Liver (tissue), 9 donors: ENCODE measurements around the gene DCDC1. TPM values are rescaled to one million over a fixed set of nuclear protein-coding genes. Genes with fewer than 3 reads are reported as not detected.

Source experiments
- DNase-seq: peaks from one replicate; pipeline ENCODE4 v3.0.0-alpha.2; 2017; ENCODE audit warnings: low spot score
- H3K27ac ChIP-seq, 2 donors: one replicate each; pipeline ENCODE4 v1.7.0; 2013; ENCODE audit warnings: inconsistent platforms in 2 of 2, low read length in 2 of 2, control low read depth in 1 of 2, low read depth in 1 of 2, mild to moderate bottlenecking in 1 of 2
- H3K27me3 ChIP-seq, 4 donors: one replicate each; pipeline versions ENCODE4 v1.6.1 to v1.7.0; 2013; ENCODE audit warnings: low read length in 3 of 4, inconsistent platforms in 1 of 4, mild to moderate bottlenecking in 1 of 4, moderate library complexity in 1 of 4; ENCODE audit not compliant: control insufficient read depth in 4 of 4, insufficient read depth in 4 of 4
- H3K36me3 ChIP-seq, 4 donors: one replicate each; pipeline versions ENCODE4 v1.6.1 to v1.7.0; 2013; ENCODE audit warnings: low read length in 3 of 4, mild to moderate bottlenecking in 3 of 4, low read depth in 1 of 4, moderate library complexity in 1 of 4; ENCODE audit not compliant: control insufficient read depth in 4 of 4, insufficient read depth in 3 of 4
- H3K4me1 ChIP-seq, 4 donors: one replicate each; pipeline versions ENCODE4 v1.6.1 to v1.7.0; 2013; ENCODE audit warnings: low read length in 3 of 4, mild to moderate bottlenecking in 3 of 4, moderate library complexity in 1 of 4; ENCODE audit not compliant: control insufficient read depth in 4 of 4, insufficient read depth in 4 of 4
- H3K4me3 ChIP-seq, 3 donors: one replicate each; pipeline versions ENCODE4 v1.6.1 to v1.7.0; 2013; ENCODE audit warnings: low read length in 3 of 3, control low read depth in 1 of 3, low read depth in 1 of 3, mild to moderate bottlenecking in 1 of 3
- H3K9ac ChIP-seq, 2 donors: one replicate each; pipeline ENCODE4 v1.7.0; 2013; ENCODE audit warnings: low read length in 2 of 2, mild to moderate bottlenecking in 2 of 2, moderate library complexity in 2 of 2, control low read depth in 1 of 2, low read depth in 1 of 2
- H3K9me3 ChIP-seq, 4 donors: one replicate each; pipeline versions ENCODE4 v1.6.1 to v1.7.0; 2013; ENCODE audit warnings: low read length in 3 of 4; ENCODE audit not compliant: control insufficient read depth in 4 of 4
- CTCF ChIP-seq: fragments of 150-350 bp; IDR thresholded peaks from 2 replicates; pipeline ENCODE4 v1.5.1; 2017; ENCODE audit warnings: improper control_type of control experiment, low read depth, low read length; ENCODE audit not compliant: missing input control
- EGR1 ChIP-seq, 2 donors: IDR thresholded peaks; 2 replicates each; pipeline ENCODE4 v1.6.1; 2016 to 2018; ENCODE audit warnings: antibody characterized with exemption in 2 of 2, low read depth in 2 of 2
- FOXA1 ChIP-seq: IDR thresholded peaks from 2 replicates; pipeline ENCODE4 v1.6.1; 2016; ENCODE audit warnings: antibody characterized with exemption
- HNF4A ChIP-seq, 2 donors: conservative IDR thresholded peaks; 2 replicates each; pipeline ENCODE4 v1.6.1; 2016; ENCODE audit warnings: antibody characterized with exemption in 2 of 2, mild to moderate bottlenecking in 2 of 2
- JUND ChIP-seq, 2 donors: IDR thresholded peaks; 2 replicates each; pipeline ENCODE4 v1.6.1; 2016; ENCODE audit warnings: antibody characterized with exemption in 2 of 2
- RAD21 ChIP-seq, 2 donors: IDR thresholded peaks; 2 replicates each; pipeline ENCODE4 v1.6.1; 2016; ENCODE audit warnings: antibody characterized with exemption in 2 of 2, mild to moderate bottlenecking in 2 of 2
- REST ChIP-seq: IDR thresholded peaks from 2 replicates; pipeline ENCODE4 v1.6.1; 2016; ENCODE audit warnings: antibody characterized with exemption, mild to moderate bottlenecking
- RXRA ChIP-seq, 2 donors: IDR thresholded peaks; 2 replicates each; pipeline ENCODE4 v1.6.1; 2017 to 2018; ENCODE audit warnings: antibody characterized with exemption in 2 of 2, mild to moderate bottlenecking in 1 of 2
- TAF1 ChIP-seq: conservative IDR thresholded peaks from 2 replicates; pipeline ENCODE4 v1.6.1; 2016; ENCODE audit warnings: antibody characterized with exemption, mild to moderate bottlenecking
- WGBS: extraction: QIAGEN DNeasy Blood & Tissue Kit; methylation state at CpG from one replicate; pipeline ENCODE4 v1.1.7; 2013; 5-methylcytosine and 5-hydroxymethylcytosine counted together
- polyA plus RNA-seq, 2 donors: library from polyadenylated mRNA; stranded (reverse) in 1 of 2; unstranded in 1 of 2; fragments of 200-250 nt in 1 of 2; fragments of >200 nt in 1 of 2; fragmentation: Nextera tagmentation in 1 of 2; extraction: Ambion mirVana in 1 of 2; gene quantifications; one replicate each; pipeline versions ENCODE4 v1.2.1 to v1.2.3, GENCODE V29; 2013 to 2015
- total RNA-seq, 2 donors: library from RNA; depleted of rRNA; stranded (reverse); fragments of >200 nt; gene quantifications; one replicate each; pipeline ENCODE4 v1.2.3, GENCODE V29; 2014
- TF ChIP-seq, protein P1 (sequence below): IDR thresholded peaks from 2 replicates; pipeline ENCODE4 v1.6.1; 2016; ENCODE audit warnings: antibody characterized with exemption
- donor health status: healthy.
- donor health status: healthy.
- donor health status: healthy.
- donor health status: healthy.
- donor health status: healthy.

Gene DCDC1
- total and polyA plus RNA-seq, 4 donors: 0.38 to 3.5 (median 2.0) TPM

- peaks cover 1 to 13% (median 5%) of the 10 kb centered on the region in 4 donors for H3K4me1 ChIP-seq
- H3K9me3 ChIP-seq: no peaks in the 10 kb centered on the region
- no peak for DNase-seq
- H3K9ac ChIP-seq: no peak overlapping the region
- H3K36me3 ChIP-seq: no peaks in the 10 kb centered on the region
- no peaks in the 10 kb centered on the region for H3K27me3 ChIP-seq
- no peak overlapping the region for H3K27ac ChIP-seq
- TF ChIP-seq TAF1 (no peak), HNF4A (conservative IDR thresholded peaks at IDR 0.05) (peak in 1 of 2 donors; percentile 12), FOXA1 (no peak), RXRA (IDR thresholded peaks at IDR 0.05) (no peak), EGR1 (IDR thresholded peaks at IDR 0.05; ENCODE audit: low read depth in 2 of 2) (no peak), REST (no peak), JUND (IDR thresholded peaks at IDR 0.05) (peak in 1 of 2 donors; percentile 21), CTCF (no peak)
- TF ChIP-seq, protein P1, sequence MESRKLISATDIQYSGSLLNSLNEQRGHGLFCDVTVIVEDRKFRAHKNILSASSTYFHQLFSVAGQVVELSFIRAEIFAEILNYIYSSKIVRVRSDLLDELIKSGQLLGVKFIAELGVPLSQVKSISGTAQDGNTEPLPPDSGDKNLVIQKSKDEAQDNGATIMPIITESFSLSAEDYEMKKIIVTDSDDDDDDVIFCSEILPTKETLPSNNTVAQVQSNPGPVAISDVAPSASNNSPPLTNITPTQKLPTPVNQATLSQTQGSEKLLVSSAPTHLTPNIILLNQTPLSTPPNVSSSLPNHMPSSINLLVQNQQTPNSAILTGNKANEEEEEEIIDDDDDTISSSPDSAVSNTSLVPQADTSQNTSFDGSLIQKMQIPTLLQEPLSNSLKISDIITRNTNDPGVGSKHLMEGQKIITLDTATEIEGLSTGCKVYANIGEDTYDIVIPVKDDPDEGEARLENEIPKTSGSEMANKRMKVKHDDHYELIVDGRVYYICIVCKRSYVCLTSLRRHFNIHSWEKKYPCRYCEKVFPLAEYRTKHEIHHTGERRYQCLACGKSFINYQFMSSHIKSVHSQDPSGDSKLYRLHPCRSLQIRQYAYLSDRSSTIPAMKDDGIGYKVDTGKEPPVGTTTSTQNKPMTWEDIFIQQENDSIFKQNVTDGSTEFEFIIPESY: no peak
- H3K4me3 ChIP-seq: no peak overlapping the region
Measured at GRCh38 chr11:31102316-31102715, 267.2 kb downstream of the DCDC1 start.

DNA sequence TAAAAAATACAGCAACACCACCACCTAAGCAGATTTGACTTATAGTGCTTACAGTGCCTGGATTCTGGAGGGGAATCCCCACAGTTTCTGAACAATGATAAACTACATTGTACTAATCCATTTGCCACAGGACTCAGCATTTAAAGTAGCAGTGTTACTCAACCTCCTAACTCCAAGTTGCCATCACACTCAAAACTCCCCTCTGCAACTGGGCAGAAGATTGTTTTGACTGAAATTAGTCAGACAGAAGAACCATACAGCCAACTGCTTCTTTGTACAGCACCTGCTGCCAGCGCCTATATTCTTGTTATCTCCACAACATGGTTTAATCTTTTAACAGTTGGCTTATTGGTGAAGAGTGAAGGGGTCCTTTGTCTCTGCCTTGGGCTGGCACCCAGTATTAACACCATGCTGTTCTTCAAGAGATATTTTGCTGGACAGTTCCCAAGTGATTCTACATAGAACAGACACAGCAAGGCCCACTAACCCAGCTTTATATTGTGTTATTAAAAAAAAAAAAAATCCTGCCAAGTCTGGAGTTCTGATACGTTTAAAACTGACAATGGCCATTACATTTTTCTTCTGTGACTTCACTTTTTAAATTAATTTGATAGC is 273.2 kb downstream of the DCDC1 start:
- H3K9me3 ChIP-seq: no peaks in the 10 kb centered on the region
- no peaks in the 10 kb centered on the region for H3K36me3 ChIP-seq
- TF ChIP-seq RAD21 (IDR thresholded peaks at IDR 0.05) (no peak), TAF1 (no peak), FOXA1 (no peak)
- no peak overlapping the region for H3K27ac ChIP-seq
- no peak for DNase-seq
- no peaks in the 10 kb centered on the region for H3K27me3 ChIP-seq
- no peak overlapping the region for H3K9ac ChIP-seq
- H3K4me1 ChIP-seq: no peaks in the 10 kb centered on the region
- H3K4me3 ChIP-seq: no peak overlapping the region
- 74% methylated on average over 2 of the region's 2 CpGs for WGBS
